GM19455 (cell line): ENCODE measurements around the gene TPRN.

Experiments
- ATAC-seq: cut with Tn5 transposase; IDR thresholded peaks from one replicate; pipeline ENCODE4 v1.9.1; 2021; ENCODE audit not compliant: unreplicated experiment

Gene TPRN

DNA sequence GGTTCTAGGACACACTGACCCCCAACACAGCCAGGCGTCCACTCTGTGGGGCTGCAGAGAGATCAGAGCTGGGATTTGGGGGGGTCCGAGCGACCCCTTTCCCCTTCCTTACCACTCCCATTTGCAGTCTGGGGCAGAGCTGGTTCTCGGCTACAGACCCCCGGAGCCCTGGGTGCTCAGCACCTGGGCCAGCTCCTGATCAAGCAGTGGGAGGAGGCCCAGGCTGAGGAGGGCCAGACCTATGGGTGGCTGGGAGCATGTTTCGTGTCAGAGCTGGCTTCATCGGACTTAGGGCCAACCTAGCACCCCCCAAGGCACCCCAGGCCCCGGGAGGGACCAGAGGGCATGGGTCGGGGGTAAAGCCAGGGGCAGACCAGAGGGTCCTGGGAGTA, 54.0 kb downstream of the TPRN start:
- ATAC-seq = no peak

DNA sequence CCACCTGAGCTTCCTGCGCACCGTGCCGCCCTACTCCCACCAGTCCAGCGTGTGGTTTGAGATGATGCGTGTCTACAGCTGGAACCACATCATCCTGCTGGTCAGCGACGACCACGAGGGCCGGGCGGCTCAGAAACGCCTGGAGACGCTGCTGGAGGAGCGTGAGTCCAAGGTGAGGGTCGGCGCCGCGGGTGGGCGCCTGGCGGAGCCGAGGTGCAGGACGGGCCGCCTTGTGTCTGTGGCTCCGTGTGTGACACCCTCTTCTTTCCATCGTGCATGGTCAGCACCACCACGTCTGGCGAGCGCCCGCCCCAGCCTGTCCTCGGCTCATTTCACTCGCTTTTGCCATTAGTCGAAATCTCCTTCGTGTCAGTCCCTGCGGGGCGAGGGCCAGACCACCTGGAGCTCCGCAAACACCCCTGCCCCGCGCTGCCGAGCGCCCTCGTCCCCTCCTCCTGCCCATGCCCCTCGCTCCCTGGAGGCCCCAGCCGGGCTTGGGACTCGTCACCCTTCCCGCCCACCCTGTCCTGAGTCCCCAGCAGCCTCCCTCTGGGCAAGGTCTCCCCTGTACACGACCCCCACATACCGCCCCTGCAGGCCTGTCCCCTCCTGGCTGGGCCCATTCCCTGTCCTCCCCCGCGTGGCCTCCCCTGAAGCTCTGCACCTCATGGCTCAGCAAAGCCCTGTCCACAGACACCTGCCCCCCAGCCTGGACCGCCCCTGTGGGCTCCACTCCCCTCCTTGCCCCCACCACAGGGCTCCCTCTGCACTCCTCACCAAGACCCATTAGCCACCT, 54.6 kb downstream of the TPRN start:
- no peak for ATAC-seq

DNA sequence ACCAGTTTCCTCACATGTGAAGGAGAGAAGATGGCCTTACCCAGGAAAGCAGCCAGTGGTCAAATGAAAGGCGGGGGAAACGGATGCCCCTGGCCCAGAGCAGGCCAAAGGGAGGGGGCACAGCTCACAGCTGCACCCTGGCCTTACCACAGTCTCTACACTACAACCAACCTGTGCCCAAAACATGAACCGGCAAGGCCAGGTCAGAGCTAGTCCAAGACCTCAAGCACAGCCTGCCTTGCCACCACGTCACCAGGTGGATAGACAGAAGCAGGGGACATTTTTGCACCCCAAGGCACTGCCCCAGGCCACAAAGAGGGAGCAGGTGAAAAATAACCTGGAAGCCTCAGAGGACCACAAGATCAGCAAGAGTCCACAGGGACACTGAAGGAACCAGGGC, 57.1 kb downstream of the TPRN start:
- ATAC-seq = no peak

DNA sequence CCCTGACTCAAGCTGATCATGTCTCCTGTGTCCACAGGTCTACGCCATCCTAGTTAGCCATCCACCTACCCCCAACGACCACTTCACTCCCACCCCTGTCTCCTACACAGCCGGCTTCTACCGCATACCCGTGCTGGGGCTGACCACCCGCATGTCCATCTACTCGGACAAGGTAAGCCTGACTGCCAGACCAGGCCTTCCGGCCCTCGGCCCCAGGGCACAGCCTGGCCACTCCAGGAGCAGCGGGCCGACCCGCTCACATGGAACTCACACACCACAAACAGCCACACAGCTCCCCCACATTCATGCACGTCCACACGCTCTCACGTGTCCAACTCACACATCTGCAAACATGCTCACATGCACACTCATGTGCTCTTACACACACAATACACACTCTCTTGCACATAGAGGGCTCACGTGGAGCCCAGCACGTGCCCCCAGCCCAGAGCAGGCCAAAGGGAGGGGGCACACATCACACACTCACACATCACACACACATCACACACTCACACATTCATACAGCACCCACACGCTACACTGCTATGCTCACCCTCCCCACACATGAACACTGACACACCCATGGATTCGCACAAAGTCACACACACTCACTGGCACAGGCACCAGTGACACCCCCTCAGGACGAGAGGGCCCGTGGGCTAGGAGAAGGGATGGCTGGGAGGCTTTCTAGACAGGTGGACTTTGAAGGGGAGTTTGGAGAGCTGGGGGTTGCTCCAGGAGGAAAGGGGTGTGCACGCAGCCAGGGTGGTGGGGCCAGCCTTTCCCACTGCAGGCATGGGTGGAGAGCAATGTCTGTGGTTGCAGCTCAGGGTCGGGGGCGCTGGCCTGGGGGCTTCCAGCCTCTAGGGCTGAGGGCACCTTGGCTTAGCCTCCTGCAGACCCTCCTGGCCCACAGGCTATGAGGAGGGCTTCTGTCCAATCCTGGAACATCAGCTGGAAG, 58.3 kb downstream of the TPRN start:
- ATAC-seq = no peak
